Colon (tissue), 2 donors: Measurements from ENCODE around the gene ADORA2A.

ENCODE experiments used
- FAIRE-seq: peaks from 2 replicates; lab custom pipeline; 2012; peaks lifted over from hg19 to GRCh38; lab: Jason Lieb, UNC
- donor health status: control.
- donor health status: control.

The ADORA2A gene

DNA sequence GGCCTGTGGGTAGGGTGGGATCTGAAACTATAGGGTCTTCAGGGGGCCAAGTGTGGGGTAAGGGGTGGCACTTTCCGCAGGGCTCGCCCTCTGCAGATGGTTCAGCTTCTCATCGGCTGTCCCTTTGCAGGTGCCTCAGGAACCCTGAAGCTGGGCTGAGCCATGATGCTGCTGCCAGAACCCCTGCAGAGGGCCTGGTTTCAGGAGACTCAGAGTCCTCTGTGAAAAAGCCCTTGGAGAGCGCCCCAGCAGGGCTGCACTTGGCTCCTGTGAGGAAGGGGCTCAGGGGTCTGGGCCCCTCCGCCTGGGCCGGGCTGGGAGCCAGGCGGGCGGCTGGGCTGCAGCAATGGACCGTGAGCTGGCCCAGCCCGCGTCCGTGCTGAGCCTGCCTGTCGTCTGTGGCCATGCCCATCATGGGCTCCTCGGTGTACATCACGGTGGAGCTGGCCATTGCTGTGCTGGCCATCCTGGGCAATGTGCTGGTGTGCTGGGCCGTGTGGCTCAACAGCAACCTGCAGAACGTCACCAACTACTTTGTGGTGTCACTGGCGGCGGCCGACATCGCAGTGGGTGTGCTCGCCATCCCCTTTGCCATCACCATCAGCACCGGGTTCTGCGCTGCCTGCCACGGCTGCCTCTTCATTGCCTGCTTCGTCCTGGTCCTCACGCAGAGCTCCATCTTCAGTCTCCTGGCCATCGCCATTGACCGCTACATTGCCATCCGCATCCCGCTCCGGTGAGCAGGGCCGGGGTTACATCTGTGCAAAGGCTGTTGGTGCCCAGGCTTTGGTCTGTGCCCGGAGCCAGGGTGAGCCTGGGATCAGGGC is 5.8 kb downstream of the ADORA2A start:
- FAIRE-seq: no peak

DNA sequence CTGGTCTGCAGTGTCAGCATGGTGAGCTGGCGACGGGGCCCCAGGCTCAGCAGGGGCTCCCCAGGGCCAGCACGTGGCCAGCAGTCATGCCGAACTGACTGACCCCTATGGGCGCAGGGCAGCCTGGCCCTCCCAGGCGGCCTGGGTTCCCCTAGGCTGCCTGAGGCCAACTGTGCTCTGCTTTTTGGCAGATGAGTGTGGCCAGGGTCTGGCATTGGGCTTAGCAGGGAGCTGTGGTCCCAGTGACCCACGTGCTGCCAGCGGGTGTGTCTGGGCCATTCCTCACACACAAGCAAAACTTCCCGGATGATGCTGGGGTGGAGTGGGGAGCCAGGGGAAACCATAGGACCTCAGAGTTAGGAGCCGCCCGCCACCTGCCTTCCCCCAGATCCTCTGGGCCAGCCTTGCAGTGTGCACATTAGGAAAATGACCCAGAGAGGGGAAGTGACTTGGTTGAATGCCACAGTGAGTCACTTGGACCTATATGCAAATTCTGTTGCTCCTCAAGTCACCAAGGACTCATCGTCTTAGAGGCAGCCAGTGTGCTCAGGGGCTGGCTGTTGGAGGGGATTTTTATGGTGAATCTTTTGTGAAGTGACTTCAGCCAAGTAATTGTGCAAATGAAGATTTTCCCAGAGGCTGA is 6.5 kb downstream of the ADORA2A start:
- no peak for FAIRE-seq

DNA sequence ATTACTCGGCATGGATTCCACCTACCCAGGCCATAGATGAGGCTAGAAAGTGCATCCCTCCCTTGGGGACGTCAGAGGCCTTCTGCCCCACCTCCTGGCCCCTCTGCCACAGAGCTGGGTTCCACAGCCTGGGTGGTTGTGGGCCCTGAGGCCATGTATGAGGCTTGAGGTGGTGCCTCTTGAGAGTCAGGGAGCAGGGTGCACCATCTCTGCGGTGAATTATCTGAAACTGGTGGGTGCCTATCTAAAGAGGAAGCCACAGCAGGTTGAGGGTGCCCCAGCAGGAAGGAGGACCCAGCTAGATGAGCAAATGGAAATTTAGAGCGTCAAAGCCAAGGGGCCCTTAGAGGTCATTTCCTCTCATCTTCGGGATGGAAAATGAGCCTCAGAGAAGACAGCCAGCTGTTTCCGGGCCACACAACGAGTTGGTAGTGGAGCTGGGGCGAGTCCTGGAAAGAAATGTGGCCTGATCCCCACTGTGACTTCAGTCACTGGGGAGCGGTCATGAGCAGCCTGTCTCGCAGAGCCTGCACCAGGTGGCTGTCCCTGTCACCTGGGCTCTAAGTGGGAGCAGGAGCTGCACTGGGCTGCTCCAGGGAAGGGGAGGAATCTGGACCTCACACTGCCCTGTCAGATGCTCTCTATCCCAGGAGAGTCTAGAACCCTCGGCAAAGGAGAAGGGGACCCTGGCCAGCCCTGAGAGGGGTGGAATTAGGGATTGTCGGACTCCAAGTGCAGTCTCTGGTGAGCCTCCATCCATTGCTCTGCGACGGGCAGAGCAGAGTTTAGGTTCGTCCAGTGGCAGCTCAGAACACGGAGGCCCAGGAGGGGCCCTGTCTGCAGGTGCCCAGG is 7.3 kb downstream of the ADORA2A start:
- FAIRE-seq: no peak

DNA sequence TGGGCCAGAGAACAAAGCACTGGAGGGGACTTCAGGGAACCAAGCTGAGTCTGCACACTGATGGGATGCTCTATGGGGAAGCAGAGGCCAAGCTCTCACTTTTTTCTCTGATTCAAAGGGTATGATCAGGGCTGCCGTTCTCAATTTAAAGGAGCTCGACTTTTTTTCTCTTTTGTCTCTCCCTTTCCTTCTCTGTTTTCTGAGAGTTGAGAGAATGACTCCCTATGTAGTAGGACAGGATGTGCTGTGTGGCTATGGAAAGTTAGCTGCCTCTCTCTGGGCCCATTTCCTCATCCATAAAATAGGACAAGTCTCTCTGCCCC is 7.9 kb downstream of the ADORA2A start:
- no peak for FAIRE-seq

DNA sequence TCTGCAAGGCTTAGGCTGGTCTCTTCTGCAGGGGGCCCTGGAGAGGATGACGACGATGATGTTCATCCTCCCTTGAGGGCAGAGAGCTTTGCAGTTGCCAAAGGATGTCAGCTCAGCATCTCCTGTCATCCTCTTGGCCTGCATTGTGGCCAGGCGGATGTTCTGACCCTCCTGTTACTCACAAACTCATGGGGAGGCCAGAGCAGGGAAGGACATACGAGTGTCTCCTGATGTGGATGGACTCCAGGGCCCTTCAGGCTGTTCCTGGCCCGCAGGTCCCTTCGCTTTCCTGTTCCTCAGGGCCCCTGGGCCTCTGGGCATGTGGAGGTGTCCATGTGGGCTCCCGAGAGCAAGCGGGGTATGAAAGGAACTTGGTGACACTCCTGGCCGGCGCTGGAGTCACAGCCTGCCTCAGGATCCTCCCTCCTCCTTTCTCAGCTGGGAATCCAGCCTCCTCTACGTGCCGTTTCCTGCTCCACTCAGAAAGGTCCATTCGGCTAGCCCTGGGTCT is 8.5 kb downstream of the ADORA2A start:
- no peak for FAIRE-seq

DNA sequence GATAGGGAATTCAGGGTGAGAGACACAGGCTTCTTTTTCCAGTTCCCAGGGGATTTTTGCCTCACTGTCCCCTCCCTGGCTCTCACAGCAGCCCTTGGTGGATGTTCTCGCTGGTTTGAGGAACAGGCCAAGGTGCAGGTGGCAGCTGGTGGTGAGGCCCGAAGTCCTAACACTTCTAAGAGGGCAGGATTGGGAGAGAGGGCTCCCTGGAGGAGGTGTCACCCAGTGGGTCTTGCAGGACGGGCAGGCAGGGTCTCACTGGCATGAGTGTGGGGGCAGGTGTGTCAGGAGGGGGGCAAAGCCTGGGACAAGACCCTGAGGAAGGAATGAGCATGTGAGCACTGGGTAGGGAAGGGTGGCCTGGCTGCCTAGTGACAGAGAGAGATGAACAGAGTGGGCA is 9.2 kb downstream of the ADORA2A start:
- no peak for FAIRE-seq

DNA sequence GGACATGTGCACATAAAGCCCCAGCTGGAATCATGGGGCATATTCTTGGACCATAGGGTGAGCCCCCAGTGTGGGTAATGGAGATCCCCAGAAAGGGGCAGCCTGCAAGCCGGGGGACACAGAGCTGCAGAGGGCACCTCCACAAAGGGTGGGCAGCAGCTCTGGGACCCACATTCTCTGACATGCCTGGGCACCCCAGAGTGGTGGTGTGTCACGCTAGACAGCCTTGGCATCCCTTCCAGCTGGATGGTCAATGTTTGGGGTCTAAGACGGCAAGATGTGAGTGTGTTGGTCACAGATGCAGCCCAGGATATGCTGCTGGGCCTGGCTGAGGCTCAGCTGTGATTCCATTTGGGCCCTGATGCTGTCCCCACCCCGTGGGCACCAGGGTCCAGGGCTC is 9.7 kb downstream of the ADORA2A start:
- FAIRE-seq: no peak

DNA sequence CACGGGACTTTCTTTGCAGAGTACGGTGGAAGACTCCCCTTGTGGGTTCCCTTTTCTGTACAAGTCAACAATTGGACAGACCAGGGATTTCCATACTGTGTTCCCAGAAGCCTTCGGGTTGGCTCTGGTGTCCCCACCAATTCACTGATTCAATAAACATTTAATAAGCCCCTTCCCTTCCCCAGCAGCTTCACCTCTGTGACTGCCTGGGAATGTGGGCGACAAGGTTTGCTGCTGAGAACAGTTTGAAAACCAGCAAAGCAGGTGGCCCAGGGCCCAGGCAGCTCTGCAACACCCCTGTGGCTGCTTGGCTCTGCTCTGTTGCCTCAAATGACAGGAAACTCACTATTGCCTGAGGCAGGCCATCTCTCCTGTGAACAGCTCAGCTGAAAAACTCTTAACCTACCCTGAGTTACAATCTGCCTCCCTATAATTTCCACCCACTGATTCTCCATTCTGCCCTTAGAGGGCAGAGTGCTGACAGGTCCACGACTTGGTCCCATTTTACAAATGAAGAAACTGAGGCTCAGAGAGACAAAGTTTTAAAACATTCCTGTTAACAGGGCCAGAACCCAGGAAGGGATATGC is 10.4 kb downstream of the ADORA2A start:
- no peak for FAIRE-seq

DNA sequence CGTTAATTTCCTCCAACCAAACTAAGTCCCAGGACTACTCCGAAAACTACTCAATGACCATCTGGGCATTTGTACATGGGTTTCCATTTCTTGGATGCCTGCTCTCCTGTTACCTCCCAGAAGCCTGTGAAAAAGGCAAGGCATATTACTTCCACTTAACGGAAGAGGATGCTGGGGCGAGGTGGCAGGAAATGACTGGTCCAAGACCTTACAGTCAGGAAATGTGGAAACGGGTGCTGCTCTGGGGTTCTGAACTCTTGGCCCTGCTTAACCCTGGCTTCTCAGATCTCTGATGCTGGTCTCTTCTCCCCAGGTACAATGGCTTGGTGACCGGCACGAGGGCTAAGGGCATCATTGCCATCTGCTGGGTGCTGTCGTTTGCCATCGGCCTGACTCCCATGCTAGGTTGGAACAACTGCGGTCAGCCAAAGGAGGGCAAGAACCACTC is 12.9 kb downstream of the ADORA2A start:
- FAIRE-seq: no peak

DNA sequence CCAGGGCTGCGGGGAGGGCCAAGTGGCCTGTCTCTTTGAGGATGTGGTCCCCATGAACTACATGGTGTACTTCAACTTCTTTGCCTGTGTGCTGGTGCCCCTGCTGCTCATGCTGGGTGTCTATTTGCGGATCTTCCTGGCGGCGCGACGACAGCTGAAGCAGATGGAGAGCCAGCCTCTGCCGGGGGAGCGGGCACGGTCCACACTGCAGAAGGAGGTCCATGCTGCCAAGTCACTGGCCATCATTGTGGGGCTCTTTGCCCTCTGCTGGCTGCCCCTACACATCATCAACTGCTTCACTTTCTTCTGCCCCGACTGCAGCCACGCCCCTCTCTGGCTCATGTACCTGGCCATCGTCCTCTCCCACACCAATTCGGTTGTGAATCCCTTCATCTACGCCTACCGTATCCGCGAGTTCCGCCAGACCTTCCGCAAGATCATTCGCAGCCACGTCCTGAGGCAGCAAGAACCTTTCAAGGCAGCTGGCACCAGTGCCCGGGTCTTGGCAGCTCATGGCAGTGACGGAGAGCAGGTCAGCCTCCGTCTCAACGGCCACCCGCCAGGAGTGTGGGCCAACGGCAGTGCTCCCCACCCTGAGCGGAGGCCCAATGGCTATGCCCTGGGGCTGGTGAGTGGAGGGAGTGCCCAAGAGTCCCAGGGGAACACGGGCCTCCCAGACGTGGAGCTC is 13.5 kb downstream of the ADORA2A start:
- FAIRE-seq: no peak

DNA sequence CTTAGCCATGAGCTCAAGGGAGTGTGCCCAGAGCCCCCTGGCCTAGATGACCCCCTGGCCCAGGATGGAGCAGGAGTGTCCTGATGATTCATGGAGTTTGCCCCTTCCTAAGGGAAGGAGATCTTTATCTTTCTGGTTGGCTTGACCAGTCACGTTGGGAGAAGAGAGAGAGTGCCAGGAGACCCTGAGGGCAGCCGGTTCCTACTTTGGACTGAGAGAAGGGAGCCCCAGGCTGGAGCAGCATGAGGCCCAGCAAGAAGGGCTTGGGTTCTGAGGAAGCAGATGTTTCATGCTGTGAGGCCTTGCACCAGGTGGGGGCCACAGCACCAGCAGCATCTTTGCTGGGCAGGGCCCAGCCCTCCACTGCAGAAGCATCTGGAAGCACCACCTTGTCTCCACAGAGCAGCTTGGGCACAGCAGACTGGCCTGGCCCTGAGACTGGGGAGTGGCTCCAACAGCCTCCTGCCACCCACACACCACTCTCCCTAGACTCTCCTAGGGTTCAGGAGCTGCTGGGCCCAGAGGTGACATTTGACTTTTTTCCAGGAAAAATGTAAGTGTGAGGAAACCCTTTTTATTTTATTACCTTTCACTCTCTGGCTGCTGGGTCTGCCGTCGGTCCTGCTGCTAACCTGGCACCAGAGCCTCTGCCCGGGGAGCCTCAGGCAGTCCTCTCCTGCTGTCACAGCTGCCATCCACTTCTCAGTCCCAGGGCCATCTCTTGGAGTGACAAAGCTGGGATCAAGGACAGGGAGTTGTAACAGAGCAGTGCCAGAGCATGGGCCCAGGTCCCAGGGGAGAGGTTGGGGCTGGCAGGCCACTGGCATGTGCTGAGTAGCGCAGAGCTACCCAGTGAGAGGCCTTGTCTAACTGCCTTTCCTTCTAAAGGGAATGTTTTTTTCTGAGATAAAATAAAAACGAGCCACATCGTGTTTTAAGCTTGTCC is 14.3 kb downstream of the ADORA2A start:
- FAIRE-seq: no peak

DNA sequence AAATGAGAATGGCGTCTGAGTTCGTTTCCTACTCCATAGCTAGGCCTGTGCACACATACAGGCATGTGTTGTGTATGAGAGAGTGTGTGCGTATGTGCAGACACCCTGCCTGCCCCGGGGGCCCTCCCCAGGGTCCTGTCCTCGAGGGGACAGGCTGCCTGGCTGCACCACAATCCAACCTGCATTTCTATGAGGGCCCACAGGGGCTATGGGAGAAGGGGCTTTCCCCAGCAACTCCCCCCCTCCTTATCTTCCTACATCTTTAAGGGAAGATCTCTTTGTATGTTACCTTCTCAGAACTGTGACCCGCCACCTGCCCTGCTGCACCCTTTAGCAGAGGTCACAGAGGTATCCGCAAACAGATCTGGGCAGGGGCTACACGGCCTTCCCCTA is 14.9 kb downstream of the ADORA2A start:
- no peak for FAIRE-seq

DNA sequence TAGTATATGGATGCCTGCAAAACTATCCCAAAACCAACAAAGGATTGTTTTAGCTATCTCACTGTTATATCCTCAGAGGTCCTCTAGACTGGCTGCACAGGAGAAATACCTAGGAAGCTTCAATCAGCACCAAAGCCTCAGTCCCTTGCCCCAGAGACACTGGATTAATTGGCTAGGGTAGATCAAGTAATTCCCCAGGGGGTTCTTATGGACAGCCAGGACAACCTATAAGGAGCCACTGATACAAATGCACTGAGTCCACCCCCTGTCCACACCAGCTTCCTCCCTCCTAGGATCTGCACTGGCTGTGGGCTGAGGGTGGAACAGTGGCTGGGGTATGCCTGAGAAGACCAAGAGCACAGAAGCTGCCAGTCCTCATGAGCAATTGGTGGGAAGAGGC is 16.3 kb downstream of the ADORA2A start:
- no peak for FAIRE-seq

DNA sequence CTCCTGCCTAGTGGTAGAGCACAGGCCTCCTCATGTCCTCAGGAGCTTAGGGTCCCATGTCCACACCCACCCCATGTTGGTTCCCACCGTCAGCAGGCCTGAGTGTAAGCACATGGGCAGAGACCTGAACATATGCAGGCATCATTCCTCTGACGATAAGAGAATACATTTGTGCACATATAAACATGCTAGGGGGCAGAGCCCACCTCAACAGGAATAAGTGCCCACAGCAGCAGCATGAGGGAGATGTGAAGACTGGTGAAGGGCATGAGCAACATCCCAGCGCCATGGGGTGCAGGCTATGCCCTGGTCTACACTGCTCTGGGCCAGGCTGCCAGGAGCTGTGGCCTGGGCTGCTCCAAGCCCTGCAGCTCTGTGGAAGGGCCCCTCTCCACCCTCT is 16.9 kb downstream of the ADORA2A start:
- no peak for FAIRE-seq

DNA sequence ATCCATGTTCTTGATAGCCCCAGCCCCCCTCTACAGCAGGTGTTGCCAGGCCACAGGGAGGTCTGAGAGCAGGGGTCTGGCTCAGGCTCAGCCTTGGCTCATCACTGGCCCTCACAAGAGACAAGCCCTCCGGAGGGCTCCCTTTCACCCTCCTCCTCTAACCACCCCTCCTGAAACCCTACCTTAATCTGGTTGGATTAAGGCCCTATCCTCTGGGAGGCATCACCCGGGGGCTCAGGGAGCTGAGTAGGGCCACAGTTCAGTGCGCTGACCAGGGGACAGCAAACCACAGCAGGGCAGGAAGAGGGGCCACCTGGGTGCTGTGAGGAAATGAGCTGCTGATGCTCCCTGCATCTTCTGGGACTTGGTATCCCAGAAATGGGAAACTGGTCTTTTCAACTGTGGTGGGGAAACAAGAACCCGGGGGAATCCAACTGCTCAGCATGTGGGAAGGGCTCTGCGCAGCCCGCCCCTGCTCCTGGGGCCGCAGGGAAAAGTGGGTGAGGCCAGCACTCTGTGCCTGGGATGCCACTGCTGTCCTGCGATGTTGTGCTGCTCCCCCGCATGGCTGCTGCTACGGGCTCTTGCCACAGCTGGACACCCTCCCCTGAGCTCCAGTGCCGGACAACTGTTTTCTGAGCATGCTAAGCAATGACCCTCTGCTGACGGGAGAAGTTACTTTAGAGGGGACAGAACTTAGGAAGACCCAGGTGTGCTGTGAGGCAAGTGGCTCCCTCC is 17.5 kb downstream of the ADORA2A start:
- FAIRE-seq: no peak

DNA sequence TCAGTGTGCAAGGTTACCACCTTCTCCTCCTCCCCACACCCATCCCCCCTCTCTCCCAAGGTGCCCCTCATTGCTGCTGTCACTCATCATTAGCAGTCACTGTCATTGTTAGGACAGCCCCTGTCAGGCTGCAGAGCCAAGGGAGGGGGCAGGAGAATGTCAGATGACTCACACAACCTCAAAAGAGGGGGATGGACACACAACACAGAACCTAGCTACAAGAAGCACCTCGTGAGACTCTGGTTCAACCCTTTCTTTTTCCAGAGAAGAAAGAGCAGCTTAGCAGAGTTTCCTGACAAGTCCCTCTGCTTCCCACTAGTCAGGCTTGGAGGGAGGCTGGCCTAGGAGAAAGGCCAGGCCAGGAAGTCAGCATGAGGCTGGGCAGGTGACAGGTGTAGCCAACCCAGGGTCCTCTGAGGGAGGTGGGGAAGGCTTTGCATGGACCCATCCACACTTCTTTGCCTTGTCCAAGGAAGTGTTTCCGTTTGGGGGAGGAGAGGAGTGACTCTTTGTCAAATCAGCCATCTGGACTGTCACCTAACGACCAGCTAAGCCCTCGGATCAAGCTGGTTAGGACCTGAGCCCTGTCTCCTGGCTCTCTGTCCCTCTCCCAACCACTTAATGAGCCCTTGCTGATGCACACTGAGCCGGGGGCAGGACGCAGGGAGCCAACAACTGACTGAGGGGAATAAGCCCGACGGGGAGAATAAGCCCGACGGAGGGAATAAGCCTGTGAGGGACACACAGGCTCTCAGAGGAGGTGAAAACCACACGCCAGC is 18.3 kb downstream of the ADORA2A start:
- FAIRE-seq: no peak

DNA sequence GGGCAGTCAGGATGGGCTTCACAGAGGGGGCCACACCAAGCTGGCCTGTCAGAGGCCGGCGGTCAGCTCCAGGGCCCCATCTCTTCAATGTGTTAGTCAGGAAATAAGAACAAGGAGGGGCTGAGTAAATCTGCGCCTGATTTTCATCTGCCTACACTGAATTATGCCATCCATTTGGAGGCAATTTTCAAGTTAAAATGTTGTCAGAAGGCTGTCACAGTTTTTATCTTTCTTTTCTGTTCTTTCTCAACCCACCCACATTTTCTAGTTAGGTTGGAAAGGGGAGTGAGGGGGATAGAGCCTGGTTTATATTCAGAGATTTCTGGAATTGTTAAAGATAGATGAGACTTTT is 18.8 kb downstream of the ADORA2A start:
- no peak for FAIRE-seq

DNA sequence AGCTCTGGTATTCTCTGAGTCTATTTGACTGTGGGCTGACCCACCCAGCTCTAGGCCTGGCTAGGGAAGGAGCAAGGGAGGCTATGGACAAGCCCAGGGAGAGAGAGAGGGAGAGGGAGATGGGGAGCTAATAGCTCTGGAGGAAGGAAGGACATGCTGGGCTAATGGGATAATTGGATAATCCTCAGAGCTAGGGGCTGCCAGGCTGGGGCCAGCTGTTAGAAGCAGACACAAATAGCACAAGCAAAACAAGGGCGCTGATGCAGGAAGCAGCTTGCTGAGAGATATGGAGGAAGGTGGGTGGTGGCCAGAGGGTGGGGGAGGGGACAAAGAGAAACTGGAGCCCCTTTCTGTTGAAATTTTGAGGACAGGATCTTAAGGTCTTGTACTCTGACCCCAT is 23.2 kb downstream of the ADORA2A start:
- FAIRE-seq: no peak

DNA sequence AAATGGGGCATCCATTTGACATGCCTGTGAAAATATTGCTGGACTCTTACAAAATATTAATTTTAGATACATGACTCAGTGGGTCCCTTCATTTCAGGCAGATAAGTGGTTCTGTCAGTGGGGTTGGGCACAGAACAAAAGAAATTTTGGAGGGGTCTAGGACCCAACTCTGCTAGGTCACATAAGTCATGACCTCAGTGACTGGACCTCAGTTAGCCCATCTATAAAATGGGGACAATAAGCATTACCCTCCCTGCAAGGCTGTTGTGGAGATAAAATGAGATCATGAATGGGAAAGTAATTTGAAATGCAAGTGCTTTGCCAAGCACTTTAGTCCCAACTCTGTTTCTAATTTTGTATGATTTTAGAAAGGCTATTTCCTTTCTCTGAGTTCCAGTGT is 23.8 kb downstream of the ADORA2A start:
- no peak for FAIRE-seq
